Measurements from ENCODE around the gene RAB20. TPM values are rescaled to one million over a fixed set of nuclear protein-coding genes. Genes with fewer than 3 reads are reported as not detected.
"Not testable (repeated sequence)": the region's sequence is repeated elsewhere in the genome, so short reads cannot be mapped to it uniquely, and the experiment has no call there.

Gene RAB20
- total and polyA plus RNA-seq, 9 donors: 1.9 to 6.0 (median 3.3) TPM

- no peak for DNase-seq
- 92% methylated on average over 2 of the region's 4 CpGs for WGBS (ENCODE audit: insufficient coverage)
- no peak overlapping the region for H3K27ac ChIP-seq (ENCODE audit: low read length)
- no peak overlapping the region for H3K4me3 ChIP-seq (ENCODE audit: low read length)
- H3K4me1 ChIP-seq (ENCODE audit: control insufficient read depth, insufficient read depth, low read length): no peaks in the 10 kb centered on the region
- no peaks in the 10 kb centered on the region for H3K9me3 ChIP-seq (replicated peaks; ENCODE audit: control insufficient read depth, low read depth, low read length)
- H3K27me3 ChIP-seq (ENCODE audit: control insufficient read depth, insufficient read depth, low read length): no peaks in the 10 kb centered on the region
- H3K36me3 ChIP-seq (ENCODE audit: control insufficient read depth, insufficient read depth, low read length): no peaks in the 10 kb centered on the region
These were observed 15.1 kb downstream of the RAB20 start for GRCh38 chr13:110546378-110546777.

- Histone ChIP-seq H3K4me1 (ENCODE audit: control insufficient read depth, insufficient read depth, low read length) (peaks cover 5% of the 10 kb centered on the region), H3K36me3 (ENCODE audit: control insufficient read depth, insufficient read depth, low read length) (no peaks in the 10 kb centered on the region), H3K27ac (ENCODE audit: low read length) (no peak overlapping the region), H3K27me3 (ENCODE audit: control insufficient read depth, insufficient read depth, low read length) (no peaks in the 10 kb centered on the region), H3K9me3 (replicated peaks; ENCODE audit: control insufficient read depth, low read depth, low read length) (no peaks in the 10 kb centered on the region), H3K4me3 (ENCODE audit: low read length) (no peak overlapping the region)
- WGBS (ENCODE audit: insufficient coverage): 66% methylated on average over 3 of the region's 6 CpGs
- DNase-seq: no peak
These were observed 19.2 kb downstream of the RAB20 start for GRCh38 chr13:110542169-110542796.

GRCh38 chr13:110541526-110541920 is 20.0 kb downstream of the RAB20 start:
- DNase-seq: no peak
- no peak overlapping the region for H3K4me3 ChIP-seq (ENCODE audit: low read length)
- H3K4me1 ChIP-seq (ENCODE audit: control insufficient read depth, insufficient read depth, low read length): peaks cover 5% of the 10 kb centered on the region
- H3K27me3 ChIP-seq (ENCODE audit: control insufficient read depth, insufficient read depth, low read length): no peaks in the 10 kb centered on the region
- H3K9me3 ChIP-seq (replicated peaks; ENCODE audit: control insufficient read depth, low read depth, low read length): no peaks in the 10 kb centered on the region
- H3K36me3 ChIP-seq (ENCODE audit: control insufficient read depth, insufficient read depth, low read length): no peaks in the 10 kb centered on the region
- H3K27ac ChIP-seq (ENCODE audit: low read length): no peak overlapping the region
- 49% methylated on average over 3 of the region's 4 CpGs for WGBS (ENCODE audit: insufficient coverage)

GRCh38 chr13:110540871-110541525 is 20.5 kb downstream of the RAB20 start:
- H3K27ac ChIP-seq (ENCODE audit: low read length): no peak overlapping the region
- H3K9me3 ChIP-seq (replicated peaks; ENCODE audit: control insufficient read depth, low read depth, low read length): no peaks in the 10 kb centered on the region
- no peak overlapping the region for H3K4me3 ChIP-seq (ENCODE audit: low read length)
- no peaks in the 10 kb centered on the region for H3K27me3 ChIP-seq (ENCODE audit: control insufficient read depth, insufficient read depth, low read length)
- H3K4me1 ChIP-seq (ENCODE audit: control insufficient read depth, insufficient read depth, low read length): peaks cover 5% of the 10 kb centered on the region
- 70% methylated on average over 10 of the region's 15 CpGs for WGBS (ENCODE audit: insufficient coverage)
- DNase-seq: no peak
- no peaks in the 10 kb centered on the region for H3K36me3 ChIP-seq (ENCODE audit: control insufficient read depth, insufficient read depth, low read length)

- H3K9me3 ChIP-seq (replicated peaks; ENCODE audit: control insufficient read depth, low read depth, low read length): no peaks in the 10 kb centered on the region
- peaks cover 5% of the 10 kb centered on the region for H3K4me1 ChIP-seq (ENCODE audit: control insufficient read depth, insufficient read depth, low read length)
- no CpG with 5 or more reads among the region's 5 CpGs for WGBS (ENCODE audit: insufficient coverage)
- no peak for DNase-seq
- no peaks in the 10 kb centered on the region for H3K27me3 ChIP-seq (ENCODE audit: control insufficient read depth, insufficient read depth, low read length)
- no peak overlapping the region for H3K27ac ChIP-seq (ENCODE audit: low read length)
- no peaks in the 10 kb centered on the region for H3K36me3 ChIP-seq (ENCODE audit: control insufficient read depth, insufficient read depth, low read length)
- H3K4me3 ChIP-seq (ENCODE audit: low read length): no peak overlapping the region
These were observed 21.6 kb downstream of the RAB20 start for GRCh38 chr13:110539894-110540293.

GRCh38 chr13:110538632-110539031 is 22.9 kb downstream of the RAB20 start:
- H3K27me3 ChIP-seq (ENCODE audit: control insufficient read depth, insufficient read depth, low read length): no peaks in the 10 kb centered on the region
- 14% methylated on average over 4 of the region's 5 CpGs for WGBS (ENCODE audit: insufficient coverage)
- peaks cover 5% of the 10 kb centered on the region for H3K4me1 ChIP-seq (ENCODE audit: control insufficient read depth, insufficient read depth, low read length)
- no peak overlapping the region for H3K4me3 ChIP-seq (ENCODE audit: low read length)
- no peak overlapping the region for H3K27ac ChIP-seq (ENCODE audit: low read length)
- DNase-seq: peak; percentile 76
- H3K9me3 ChIP-seq (replicated peaks; ENCODE audit: control insufficient read depth, low read depth, low read length): no peaks in the 10 kb centered on the region
- H3K36me3 ChIP-seq (ENCODE audit: control insufficient read depth, insufficient read depth, low read length): no peaks in the 10 kb centered on the region

GRCh38 chr13:110536006-110536693 is 25.4 kb downstream of the RAB20 start:
- Histone ChIP-seq H3K27me3 (ENCODE audit: control insufficient read depth, insufficient read depth, low read length) (no peaks in the 10 kb centered on the region), H3K27ac (ENCODE audit: low read length) (peak overlapping the region; percentile 51), H3K4me3 (ENCODE audit: low read length) (no peak overlapping the region), H3K4me1 (ENCODE audit: control insufficient read depth, insufficient read depth, low read length) (peaks cover 5% of the 10 kb centered on the region), H3K36me3 (ENCODE audit: control insufficient read depth, insufficient read depth, low read length) (no peaks in the 10 kb centered on the region), H3K9me3 (replicated peaks; ENCODE audit: control insufficient read depth, low read depth, low read length) (no peaks in the 10 kb centered on the region)
- WGBS (ENCODE audit: insufficient coverage): 83% methylated on average over 8 of the region's 18 CpGs
- peak; percentile 86 for DNase-seq

GRCh38 chr13:110535526-110535925 is 26.0 kb downstream of the RAB20 start:
- H3K36me3 ChIP-seq (ENCODE audit: control insufficient read depth, insufficient read depth, low read length): no peaks in the 10 kb centered on the region
- no peak overlapping the region for H3K27ac ChIP-seq (ENCODE audit: low read length)
- WGBS (ENCODE audit: insufficient coverage): 91% methylated on average over 8 of the region's 11 CpGs
- no peak overlapping the region for H3K4me3 ChIP-seq (ENCODE audit: low read length)
- H3K27me3 ChIP-seq (ENCODE audit: control insufficient read depth, insufficient read depth, low read length): no peaks in the 10 kb centered on the region
- no peaks in the 10 kb centered on the region for H3K9me3 ChIP-seq (replicated peaks; ENCODE audit: control insufficient read depth, low read depth, low read length)
- peaks cover 3% of the 10 kb centered on the region for H3K4me1 ChIP-seq (ENCODE audit: control insufficient read depth, insufficient read depth, low read length)
- no peak for DNase-seq

- Histone ChIP-seq H3K27me3 (ENCODE audit: control insufficient read depth, insufficient read depth, low read length) (no peaks in the 10 kb centered on the region), H3K4me3 (ENCODE audit: low read length) (no peak overlapping the region), H3K9me3 (replicated peaks; ENCODE audit: control insufficient read depth, low read depth, low read length) (no peaks in the 10 kb centered on the region), H3K4me1 (ENCODE audit: control insufficient read depth, insufficient read depth, low read length) (peaks cover 3% of the 10 kb centered on the region), H3K36me3 (ENCODE audit: control insufficient read depth, insufficient read depth, low read length) (no peaks in the 10 kb centered on the region), H3K27ac (ENCODE audit: low read length) (no peak overlapping the region)
- no peak for DNase-seq
- 69% methylated on average over 14 of the region's 16 CpGs for WGBS (ENCODE audit: insufficient coverage)
These were observed 27.5 kb downstream of the RAB20 start for GRCh38 chr13:110533771-110534670.

- H3K4me1 ChIP-seq (ENCODE audit: control insufficient read depth, insufficient read depth, low read length); H3K36me3 ChIP-seq (ENCODE audit: control insufficient read depth, insufficient read depth, low read length); H3K9me3 ChIP-seq (replicated peaks; ENCODE audit: control insufficient read depth, low read depth, low read length); H3K27me3 ChIP-seq (ENCODE audit: control insufficient read depth, insufficient read depth, low read length); DNase-seq; H3K4me3 ChIP-seq (ENCODE audit: low read length): not testable (repeated sequence)
- WGBS (ENCODE audit: insufficient coverage): no CpG with 5 or more reads among the region's 2 CpGs
- peak overlapping the region; percentile 35 for H3K27ac ChIP-seq (ENCODE audit: low read length)
These were observed 29.3 kb downstream of the RAB20 start for GRCh38 chr13:110532258-110532657.
